ENCODE data around the gene PARP8.

DNA sequence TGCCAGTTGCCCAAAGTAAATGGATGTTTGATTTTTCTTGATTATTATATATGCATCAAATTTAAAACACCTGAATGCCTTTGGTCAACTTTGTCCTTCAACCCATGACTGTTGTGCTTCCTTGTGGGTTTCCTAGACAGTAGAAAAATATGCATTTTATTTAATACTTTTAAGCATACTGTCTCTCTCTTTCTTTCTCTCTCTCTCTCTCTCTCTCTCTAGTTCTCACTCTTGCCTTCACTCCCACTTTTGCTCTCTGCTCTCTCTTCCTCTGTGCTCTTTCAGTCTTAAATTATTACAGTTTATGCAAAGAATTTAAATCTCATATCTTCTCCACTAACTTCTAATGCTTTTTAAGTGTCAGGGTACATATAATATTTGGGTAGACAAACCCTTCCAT, 173.0 kb downstream of the PARP8 start:
- TF ChIP-seq POLR2A (IDR thresholded peaks at IDR 0.05): no peak
- TF ChIP-seq, protein P1, sequence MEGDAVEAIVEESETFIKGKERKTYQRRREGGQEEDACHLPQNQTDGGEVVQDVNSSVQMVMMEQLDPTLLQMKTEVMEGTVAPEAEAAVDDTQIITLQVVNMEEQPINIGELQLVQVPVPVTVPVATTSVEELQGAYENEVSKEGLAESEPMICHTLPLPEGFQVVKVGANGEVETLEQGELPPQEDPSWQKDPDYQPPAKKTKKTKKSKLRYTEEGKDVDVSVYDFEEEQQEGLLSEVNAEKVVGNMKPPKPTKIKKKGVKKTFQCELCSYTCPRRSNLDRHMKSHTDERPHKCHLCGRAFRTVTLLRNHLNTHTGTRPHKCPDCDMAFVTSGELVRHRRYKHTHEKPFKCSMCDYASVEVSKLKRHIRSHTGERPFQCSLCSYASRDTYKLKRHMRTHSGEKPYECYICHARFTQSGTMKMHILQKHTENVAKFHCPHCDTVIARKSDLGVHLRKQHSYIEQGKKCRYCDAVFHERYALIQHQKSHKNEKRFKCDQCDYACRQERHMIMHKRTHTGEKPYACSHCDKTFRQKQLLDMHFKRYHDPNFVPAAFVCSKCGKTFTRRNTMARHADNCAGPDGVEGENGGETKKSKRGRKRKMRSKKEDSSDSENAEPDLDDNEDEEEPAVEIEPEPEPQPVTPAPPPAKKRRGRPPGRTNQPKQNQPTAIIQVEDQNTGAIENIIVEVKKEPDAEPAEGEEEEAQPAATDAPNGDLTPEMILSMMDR (IDR thresholded peaks at IDR 0.05): no peak
- TF ChIP-seq POLR2AphosphoS5 (IDR thresholded peaks at IDR 0.05; ENCODE audit: insufficient read depth in 1 of 2, low read depth in 1 of 2): no peak
